ENCODE data around the gene AFF2. TPM values are rescaled to one million over a fixed set of nuclear protein-coding genes. Genes with fewer than 3 reads are reported as not detected.

Gene AFF2
- total and polyA plus RNA-seq, 8 donors, result 0.10 to 84.0 (median 0.72) TPM; not detected in 3

DNA sequence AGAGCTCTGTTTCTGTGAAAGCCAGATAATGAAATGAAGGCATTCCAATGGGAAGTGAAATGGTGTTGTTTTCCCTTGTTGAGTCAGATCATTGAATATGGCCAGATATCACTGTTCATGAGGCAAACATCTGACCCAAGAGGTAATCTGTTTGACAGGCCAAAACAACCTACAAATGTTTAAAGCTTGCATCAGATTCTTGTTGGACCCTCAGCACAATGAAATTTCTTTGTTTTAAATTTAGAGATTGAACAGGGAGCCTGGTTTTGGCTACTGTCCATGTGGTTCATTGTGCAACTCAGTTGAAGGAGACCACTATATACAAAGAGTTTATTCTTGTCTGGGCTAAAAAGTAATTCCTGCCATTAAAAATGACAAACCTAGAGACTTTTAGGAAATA, 159.1 kb downstream of the AFF2 start:
- Histone ChIP-seq H3K4me1 (no peaks in the 10 kb centered on the region), H3K4me3 (no peak overlapping the region), H3K27ac (no peak overlapping the region), H3K27me3 (no peaks in the 10 kb centered on the region), H3K9me3 (no peaks in the 10 kb centered on the region), H3K36me3 (no peaks in the 10 kb centered on the region)
- DNase-seq, result no peak
- intact Hi-C loops (cut with DNase I; ENCODE audit: low total_unique reads), result no loop called here
- TF ChIP-seq POLR2A (IDR thresholded peaks at IDR 0.05) (no peak), EP300 (IDR thresholded peaks at IDR 0.05) (no peak), POLR2AphosphoS5 (IDR thresholded peaks at IDR 0.05) (no peak)
- TF ChIP-seq, protein P1, sequence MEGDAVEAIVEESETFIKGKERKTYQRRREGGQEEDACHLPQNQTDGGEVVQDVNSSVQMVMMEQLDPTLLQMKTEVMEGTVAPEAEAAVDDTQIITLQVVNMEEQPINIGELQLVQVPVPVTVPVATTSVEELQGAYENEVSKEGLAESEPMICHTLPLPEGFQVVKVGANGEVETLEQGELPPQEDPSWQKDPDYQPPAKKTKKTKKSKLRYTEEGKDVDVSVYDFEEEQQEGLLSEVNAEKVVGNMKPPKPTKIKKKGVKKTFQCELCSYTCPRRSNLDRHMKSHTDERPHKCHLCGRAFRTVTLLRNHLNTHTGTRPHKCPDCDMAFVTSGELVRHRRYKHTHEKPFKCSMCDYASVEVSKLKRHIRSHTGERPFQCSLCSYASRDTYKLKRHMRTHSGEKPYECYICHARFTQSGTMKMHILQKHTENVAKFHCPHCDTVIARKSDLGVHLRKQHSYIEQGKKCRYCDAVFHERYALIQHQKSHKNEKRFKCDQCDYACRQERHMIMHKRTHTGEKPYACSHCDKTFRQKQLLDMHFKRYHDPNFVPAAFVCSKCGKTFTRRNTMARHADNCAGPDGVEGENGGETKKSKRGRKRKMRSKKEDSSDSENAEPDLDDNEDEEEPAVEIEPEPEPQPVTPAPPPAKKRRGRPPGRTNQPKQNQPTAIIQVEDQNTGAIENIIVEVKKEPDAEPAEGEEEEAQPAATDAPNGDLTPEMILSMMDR (IDR thresholded peaks at IDR 0.05), result no peak

DNA sequence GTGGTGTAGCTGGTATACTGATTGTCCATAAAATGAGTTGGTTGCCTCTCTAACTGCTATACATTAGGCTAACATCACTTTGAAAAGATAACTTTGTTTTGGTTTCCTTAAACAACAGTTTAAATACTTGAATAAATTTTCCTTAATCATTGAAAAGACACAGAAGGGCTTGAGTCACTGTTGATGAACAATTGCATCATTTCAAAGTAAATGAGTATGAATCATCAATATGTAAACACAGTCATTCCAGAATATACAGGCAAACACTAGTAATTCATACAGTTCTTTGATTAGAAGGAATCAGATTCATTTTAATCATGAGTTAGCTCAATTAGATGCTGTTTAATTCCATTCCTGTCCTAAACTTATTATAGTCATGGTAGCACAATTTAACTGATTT, 160.6 kb downstream of the AFF2 start:
- Histone ChIP-seq H3K27ac (no peak overlapping the region), H3K27me3 (no peaks in the 10 kb centered on the region), H3K36me3 (no peaks in the 10 kb centered on the region), H3K4me1 (no peaks in the 10 kb centered on the region), H3K4me3 (no peak overlapping the region), H3K9me3 (no peaks in the 10 kb centered on the region)
- TF ChIP-seq POLR2AphosphoS5 (IDR thresholded peaks at IDR 0.05), result no peak
- no peak for TF ChIP-seq POLR2A (IDR thresholded peaks at IDR 0.05)
- TF ChIP-seq, protein P1 (IDR thresholded peaks at IDR 0.05), result no peak
- no peak for TF ChIP-seq EP300 (IDR thresholded peaks at IDR 0.05)
- no peak for DNase-seq
- intact Hi-C loops (cut with DNase I; ENCODE audit: low total_unique reads), result no loop called here

DNA sequence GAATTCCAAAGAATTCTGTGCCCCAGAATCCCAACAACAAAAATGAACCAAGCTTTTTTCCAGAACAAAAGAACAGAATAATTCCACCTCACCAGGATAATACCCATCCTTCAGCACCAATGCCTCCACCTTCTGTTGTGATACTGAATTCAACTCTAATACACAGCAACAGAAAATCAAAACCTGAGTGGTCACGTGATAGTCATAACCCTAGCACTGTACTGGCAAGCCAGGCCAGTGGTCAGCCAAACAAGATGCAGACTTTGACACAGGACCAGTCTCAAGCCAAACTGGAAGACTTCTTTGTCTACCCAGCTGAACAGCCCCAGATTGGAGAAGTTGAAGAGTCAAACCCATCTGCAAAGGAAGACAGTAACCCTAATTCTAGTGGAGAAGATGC, 161.6 kb downstream of the AFF2 start:
- TF ChIP-seq EP300 (IDR thresholded peaks at IDR 0.05) (no peak), POLR2AphosphoS5 (IDR thresholded peaks at IDR 0.05) (no peak), POLR2A (IDR thresholded peaks at IDR 0.05) (no peak)
- TF ChIP-seq, protein P1 (IDR thresholded peaks at IDR 0.05), result no peak
- Histone ChIP-seq H3K4me1 (no peaks in the 10 kb centered on the region), H3K9me3 (peaks cover 0 to 4% (median 1%) of the 10 kb centered on the region in 4 donors), H3K36me3 (no peaks in the 10 kb centered on the region), H3K27ac (no peak overlapping the region), H3K27me3 (no peaks in the 10 kb centered on the region), H3K4me3 (no peak overlapping the region)
- WGBS, 5 donors, result 69 to 81% (median 75%) methylated on average over 1 of the region's 1 CpG
- intact Hi-C loops (cut with DNase I; ENCODE audit: low total_unique reads), result no loop called here
- no peak for DNase-seq

DNA sequence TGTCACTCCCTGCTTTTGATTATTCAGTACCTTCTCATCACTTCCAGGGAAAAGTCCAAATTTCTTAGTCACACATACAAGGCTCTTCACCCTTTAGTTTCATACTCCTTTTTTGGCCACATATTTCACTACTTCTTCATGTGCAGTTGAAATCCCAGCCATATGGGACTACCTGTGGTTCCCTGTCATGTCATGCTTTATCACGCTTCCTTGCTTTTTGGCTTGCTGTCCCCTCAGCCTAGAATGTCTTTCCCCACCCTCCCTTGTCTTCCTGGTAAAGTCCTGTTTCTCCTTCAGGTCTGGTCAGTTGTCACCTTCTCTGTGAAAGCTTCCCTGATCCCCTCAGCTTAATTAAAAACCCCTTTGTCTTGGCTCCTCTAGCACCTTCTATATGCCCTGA, 163.8 kb downstream of the AFF2 start:
- TF ChIP-seq, protein P1 (IDR thresholded peaks at IDR 0.05), result no peak
- TF ChIP-seq POLR2A (IDR thresholded peaks at IDR 0.05), result no peak
- no peak for TF ChIP-seq EP300 (IDR thresholded peaks at IDR 0.05)
- no peak for TF ChIP-seq POLR2AphosphoS5 (IDR thresholded peaks at IDR 0.05)
- peaks cover 0 to 25% (median 19%) of the 10 kb centered on the region in 4 donors for H3K9me3 ChIP-seq
- intact Hi-C loops (cut with DNase I; ENCODE audit: low total_unique reads), result no loop called here
- DNase-seq, result no peak
- no peaks in the 10 kb centered on the region for H3K4me1 ChIP-seq
- 77 to 100% (median 100%) methylated on average over 1 of the region's 1 CpG for WGBS, 5 donors
- no peak overlapping the region for H3K27ac ChIP-seq
- no peaks in the 10 kb centered on the region for H3K27me3 ChIP-seq
- no peaks in the 10 kb centered on the region for H3K36me3 ChIP-seq
- H3K4me3 ChIP-seq, result no peak overlapping the region
